ENCODE measurements around the gene PIKFYVE. TPM values are rescaled to one million over a fixed set of nuclear protein-coding genes. Genes with fewer than 3 reads are reported as not detected.
"Not testable (repeated sequence)": the region's sequence is repeated elsewhere in the genome, so short reads cannot be mapped to it uniquely, and the experiment has no call there.

The PIKFYVE gene
- total RNA-seq, 1 donor from 2014 or later = 19.5 TPM

GRCh38 chr2:208256192-208256782, 9.8 kb upstream of the PIKFYVE start:
- Histone ChIP-seq H3K27me3 (ENCODE audit: control insufficient read depth, insufficient read depth, low read length) (no peaks in the 10 kb centered on the region), H3K4me3 (ENCODE audit: low read depth, low read length) (no peak overlapping the region), H3K36me3 (ENCODE audit: control insufficient read depth, insufficient read depth, low read length) (peaks cover 3% of the 10 kb centered on the region)
- TF ChIP-seq CTCF (IDR thresholded peaks at IDR 0.05; ENCODE audit: insufficient read depth, low read length, severe bottlenecking) = peak; percentile 13
- DNase-seq (ENCODE audit: low read depth) (peak; percentile 11), FAIRE-seq (no peak)

GRCh38 chr2:208256849-208257813, 8.9 kb upstream of the PIKFYVE start:
- DNase-seq (ENCODE audit: low read depth); H3K4me3 ChIP-seq (ENCODE audit: low read depth, low read length); H3K36me3 ChIP-seq (ENCODE audit: control insufficient read depth, insufficient read depth, low read length); FAIRE-seq; H3K27me3 ChIP-seq (ENCODE audit: control insufficient read depth, insufficient read depth, low read length): not testable (repeated sequence)

- no peaks in the 10 kb centered on the region for H3K27me3 ChIP-seq (ENCODE audit: control insufficient read depth, insufficient read depth, low read length)
- H3K36me3 ChIP-seq (ENCODE audit: control insufficient read depth, insufficient read depth, low read length) = no peaks in the 10 kb centered on the region
- no peak for TF ChIP-seq CTCF (IDR thresholded peaks at IDR 0.05; ENCODE audit: insufficient read depth, low read length, severe bottlenecking)
- FAIRE-seq (no peak), DNase-seq (ENCODE audit: low read depth) (no peak)
- peak overlapping the region; percentile 77 for H3K4me3 ChIP-seq (ENCODE audit: low read depth, low read length)
These were observed 669 bp upstream of the PIKFYVE start for GRCh38 chr2:208265371-208265800.

- no peak for TF ChIP-seq CTCF (IDR thresholded peaks at IDR 0.05; ENCODE audit: insufficient read depth, low read length, severe bottlenecking)
- Histone ChIP-seq H3K4me3 (ENCODE audit: low read depth, low read length) (peak overlapping the region; percentile 77), H3K36me3 (ENCODE audit: control insufficient read depth, insufficient read depth, low read length) (no peaks in the 10 kb centered on the region), H3K27me3 (ENCODE audit: control insufficient read depth, insufficient read depth, low read length) (no peaks in the 10 kb centered on the region)
- DNase-seq (ENCODE audit: low read depth) (peak; percentile 23), FAIRE-seq (no peak)
These were observed 468 bp downstream of the PIKFYVE start for GRCh38 chr2:208266553-208266893.

GRCh38 chr2:208266936-208267335, 881 bp downstream of the PIKFYVE start:
- peak overlapping the region; percentile 77 for H3K4me3 ChIP-seq (ENCODE audit: low read depth, low read length)
- H3K36me3 ChIP-seq (ENCODE audit: control insufficient read depth, insufficient read depth, low read length) = no peaks in the 10 kb centered on the region
- TF ChIP-seq CTCF (IDR thresholded peaks at IDR 0.05; ENCODE audit: insufficient read depth, low read length, severe bottlenecking) = no peak
- no peak for FAIRE-seq
- H3K27me3 ChIP-seq (ENCODE audit: control insufficient read depth, insufficient read depth, low read length) = no peaks in the 10 kb centered on the region
- DNase-seq (ENCODE audit: low read depth) = peak; percentile 47

- not testable (repeated sequence) for FAIRE-seq; H3K27me3 ChIP-seq (ENCODE audit: control insufficient read depth, insufficient read depth, low read length); H3K36me3 ChIP-seq (ENCODE audit: control insufficient read depth, insufficient read depth, low read length); DNase-seq (ENCODE audit: low read depth); H3K4me3 ChIP-seq (ENCODE audit: low read depth, low read length)
These were observed 1.5 kb downstream of the PIKFYVE start for GRCh38 chr2:208267526-208267925.
